Fibroblast of the aortic adventitia (primary cell): ENCODE data around the gene SIDT2. TPM values are rescaled to one million over a fixed set of nuclear protein-coding genes. Genes with fewer than 3 reads are reported as not detected.

Source experiments
- DNase-seq: peaks from one replicate; pipeline ENCODE4 v3.0.0-alpha.2; 2010; ENCODE audit warnings: low read depth
- H3K4me3 ChIP-seq: 2 replicates; pipeline ENCODE4 v1.5.1; 2011; ENCODE audit warnings: low read depth, mild to moderate bottlenecking, control low read depth, low read length, moderate library complexity
- total RNA-seq: library from RNA; depleted of rRNA; stranded (reverse); fragments of >200 nt; gene quantifications from 2 replicates; pipeline ENCODE4 v1.2.3, GENCODE V29; 2012; ENCODE audit warnings: low replicate concordance
- TF ChIP-seq, protein P1 (sequence below): IDR thresholded peaks from 2 replicates; pipeline ENCODE4 v1.5.1; 2011; ENCODE audit warnings: mild to moderate bottlenecking, low read length, control low read depth, inconsistent platforms; ENCODE audit not compliant: insufficient read depth

SIDT2 gene
- total RNA-seq, 1 donor: 12.9 TPM

DNA sequence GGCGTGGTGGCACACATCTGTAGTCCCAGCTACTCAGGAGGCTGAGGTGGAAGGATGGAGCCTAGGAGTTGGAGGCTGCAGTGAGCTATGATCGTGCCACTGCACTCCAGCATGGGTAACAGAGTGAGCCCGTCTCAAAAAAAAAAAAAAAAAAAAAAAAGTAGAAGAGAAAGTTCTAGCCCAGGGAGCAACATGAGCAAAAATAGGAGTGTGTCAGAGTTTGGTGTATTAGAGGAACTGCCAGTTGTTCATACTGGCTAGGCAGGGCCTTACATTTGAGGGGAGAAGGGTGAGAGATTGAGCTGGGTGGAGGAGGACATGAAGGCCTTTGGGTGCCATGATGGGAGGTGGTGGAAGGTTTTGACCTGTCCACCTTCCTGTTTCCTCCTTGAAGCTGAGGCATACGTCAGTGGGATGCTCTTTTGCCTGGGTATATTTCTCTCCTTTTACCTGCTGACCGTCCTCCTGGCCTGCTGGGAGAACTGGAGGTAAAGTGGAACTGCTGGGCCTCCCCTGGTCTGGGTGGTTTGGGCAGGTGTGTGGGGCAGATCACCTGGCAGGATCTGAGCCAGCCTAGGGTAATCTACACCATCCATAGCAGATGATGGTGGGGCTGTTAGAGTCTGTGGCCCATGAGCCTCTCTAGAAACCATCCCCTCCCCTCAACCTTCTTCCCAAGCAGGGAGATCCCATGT is 7.3 kb downstream of the SIDT2 start:
- no peak for DNase-seq
- no peak overlapping the region for H3K4me3 ChIP-seq
- TF ChIP-seq, protein P1, sequence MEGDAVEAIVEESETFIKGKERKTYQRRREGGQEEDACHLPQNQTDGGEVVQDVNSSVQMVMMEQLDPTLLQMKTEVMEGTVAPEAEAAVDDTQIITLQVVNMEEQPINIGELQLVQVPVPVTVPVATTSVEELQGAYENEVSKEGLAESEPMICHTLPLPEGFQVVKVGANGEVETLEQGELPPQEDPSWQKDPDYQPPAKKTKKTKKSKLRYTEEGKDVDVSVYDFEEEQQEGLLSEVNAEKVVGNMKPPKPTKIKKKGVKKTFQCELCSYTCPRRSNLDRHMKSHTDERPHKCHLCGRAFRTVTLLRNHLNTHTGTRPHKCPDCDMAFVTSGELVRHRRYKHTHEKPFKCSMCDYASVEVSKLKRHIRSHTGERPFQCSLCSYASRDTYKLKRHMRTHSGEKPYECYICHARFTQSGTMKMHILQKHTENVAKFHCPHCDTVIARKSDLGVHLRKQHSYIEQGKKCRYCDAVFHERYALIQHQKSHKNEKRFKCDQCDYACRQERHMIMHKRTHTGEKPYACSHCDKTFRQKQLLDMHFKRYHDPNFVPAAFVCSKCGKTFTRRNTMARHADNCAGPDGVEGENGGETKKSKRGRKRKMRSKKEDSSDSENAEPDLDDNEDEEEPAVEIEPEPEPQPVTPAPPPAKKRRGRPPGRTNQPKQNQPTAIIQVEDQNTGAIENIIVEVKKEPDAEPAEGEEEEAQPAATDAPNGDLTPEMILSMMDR: no peak

DNA sequence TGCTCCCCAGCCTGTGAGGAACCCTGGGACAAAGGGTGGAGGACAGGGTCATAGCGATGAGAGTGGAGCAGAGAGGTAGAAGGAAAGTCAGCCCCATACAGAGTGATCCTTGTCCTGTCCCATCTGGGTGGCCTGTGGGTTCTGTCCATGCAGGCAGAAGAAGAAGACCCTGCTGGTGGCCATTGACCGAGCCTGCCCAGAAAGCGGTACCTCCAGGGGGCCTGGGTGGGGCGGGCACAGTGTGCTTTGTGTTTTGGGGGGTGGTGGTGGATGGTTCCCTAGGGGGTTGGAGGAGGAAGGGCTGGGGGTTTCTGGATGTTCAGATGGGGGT is 7.9 kb downstream of the SIDT2 start:
- no peak for DNase-seq
- no peak overlapping the region for H3K4me3 ChIP-seq
- TF ChIP-seq, protein P1: no peak

DNA sequence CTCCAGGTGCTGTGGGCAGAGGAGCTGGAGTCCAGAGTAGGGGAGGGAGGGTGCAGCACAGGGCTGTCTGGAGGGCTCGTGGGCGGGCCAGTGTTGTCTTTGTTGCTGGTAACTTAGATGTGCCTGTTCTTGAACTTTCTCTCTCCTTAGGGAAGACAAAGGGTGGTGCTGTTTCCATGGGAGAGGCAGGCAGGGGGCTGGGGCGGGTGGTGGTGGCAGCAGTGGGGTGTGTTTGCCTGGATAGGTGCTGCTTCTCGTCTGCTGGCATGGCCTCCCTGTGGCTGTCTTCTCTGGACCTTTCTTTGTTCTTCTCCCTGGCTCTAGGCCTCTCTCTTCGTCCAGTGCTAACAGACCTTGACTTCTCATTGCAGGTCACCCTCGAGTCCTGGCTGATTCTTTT is 8.5 kb downstream of the SIDT2 start:
- H3K4me3 ChIP-seq: no peak overlapping the region
- TF ChIP-seq, protein P1: no peak

DNA sequence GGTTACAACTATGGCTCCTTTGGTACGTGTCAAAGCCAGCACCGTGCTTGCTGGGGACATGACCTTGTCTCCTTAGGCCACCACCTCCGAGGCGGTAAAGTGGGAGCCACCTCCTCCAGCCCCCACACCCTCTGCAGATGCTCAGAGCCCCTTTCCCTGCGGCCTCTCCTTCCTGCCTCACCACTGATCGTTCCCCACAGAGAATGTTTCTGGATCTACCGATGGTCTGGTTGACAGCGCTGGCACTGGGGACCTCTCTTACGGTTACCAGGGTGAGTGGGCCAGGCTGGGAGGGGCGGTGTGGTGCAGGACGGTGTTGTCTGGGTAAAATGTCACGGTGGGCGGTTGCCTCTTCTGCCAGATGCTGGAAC is 8.9 kb downstream of the SIDT2 start:
- no peak overlapping the region for H3K4me3 ChIP-seq
- TF ChIP-seq, protein P1: no peak
- DNase-seq: no peak

More for the DNA sequence above, 8.5 kb downstream of the SIDT2 start:
- no peak for DNase-seq

DNA sequence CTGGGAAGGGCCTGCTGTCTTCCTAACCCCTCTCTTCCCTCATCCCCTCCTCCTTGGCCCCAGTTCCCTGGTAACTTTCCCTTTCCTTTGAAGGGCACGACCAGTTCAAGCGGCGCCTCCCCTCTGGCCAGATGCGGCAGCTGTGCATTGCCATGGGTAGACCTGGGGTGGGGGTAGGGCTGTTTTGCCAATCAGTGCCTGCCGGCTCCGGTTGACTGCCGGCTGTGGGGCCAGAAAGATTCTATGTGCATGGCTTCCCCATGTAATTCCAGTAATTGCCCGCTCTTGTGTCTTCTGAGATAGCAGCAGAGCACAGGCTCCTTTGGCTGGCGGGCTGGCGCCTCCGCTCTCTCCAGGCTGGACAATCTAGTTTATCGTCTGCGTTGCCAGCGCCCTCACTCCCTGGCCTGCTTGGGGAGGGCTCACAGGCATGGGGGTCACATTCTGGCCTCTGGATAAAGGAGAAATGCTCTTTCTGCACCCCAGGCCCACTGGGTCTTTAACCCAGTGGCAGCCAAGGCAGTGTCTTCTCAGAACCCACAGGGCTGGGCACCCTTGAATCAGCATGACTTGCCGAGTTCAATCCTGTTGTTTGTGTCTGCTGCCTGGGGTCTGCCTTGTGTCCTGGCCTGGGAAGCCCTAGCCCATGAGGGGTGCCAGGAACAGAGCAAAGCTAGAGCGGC is 9.4 kb downstream of the SIDT2 start:
- TF ChIP-seq, protein P1: no peak
- DNase-seq: no peak
- no peak overlapping the region for H3K4me3 ChIP-seq

DNA sequence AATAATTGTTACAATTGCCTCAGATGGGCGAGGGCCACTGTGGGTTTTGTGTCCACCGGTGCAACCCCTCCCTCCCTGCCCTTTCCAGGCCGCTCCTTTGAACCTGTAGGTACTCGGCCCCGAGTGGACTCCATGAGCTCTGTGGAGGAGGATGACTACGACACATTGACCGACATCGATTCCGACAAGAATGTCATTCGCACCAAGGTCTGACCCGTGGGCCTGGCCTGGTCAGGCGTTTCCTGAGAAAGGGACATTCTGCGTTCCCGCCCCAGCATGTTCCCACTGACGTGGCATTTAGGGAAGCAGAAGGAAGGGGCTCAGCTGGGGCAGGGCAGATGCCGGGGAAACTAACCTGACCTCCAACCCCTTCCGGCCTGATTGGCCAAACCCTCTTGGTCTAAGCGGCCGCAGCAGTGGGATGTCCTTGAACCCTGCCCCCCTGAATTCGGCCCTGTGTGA is 10.1 kb downstream of the SIDT2 start:
- TF ChIP-seq, protein P1: no peak
- H3K4me3 ChIP-seq: no peak overlapping the region
- no peak for DNase-seq
